Smooth muscle cell (in vitro differentiated cells): ENCODE results near the gene NAV2. TPM values are rescaled to one million over a fixed set of nuclear protein-coding genes. Genes with fewer than 3 reads are reported as not detected.

Source experiments
- DNase-seq: peaks from one replicate; lab custom pipeline; 2025; ENCODE audit not compliant: unreplicated experiment; lab: John Stamatoyannopoulos, UW
- H2AFZ ChIP-seq: fragments of 200-600 bp; sonication (generic); 2 replicates; pipeline ENCODE4 v1.6.0; 2016; ENCODE audit warnings: antibody characterized with exemption, low read depth, mild to moderate bottlenecking
- H3F3A ChIP-seq: fragments of 200-600 bp; sonication (generic); 2 replicates; pipeline ENCODE4 v1.6.0; 2017; ENCODE audit warnings: antibody characterized with exemption, low read depth
- H3K27ac ChIP-seq: fragments of 200-600 bp; sonication (generic); 2 replicates; pipeline ENCODE4 v1.5.1; 2016; ENCODE audit warnings: low read depth, mild to moderate bottlenecking
- H3K27me3 ChIP-seq: fragments of 200-600 bp; sonication (generic); 2 replicates; pipeline ENCODE4 v1.6.1; 2016; ENCODE audit warnings: low read depth, mild to moderate bottlenecking
- H3K36me3 ChIP-seq: fragments of 200-600 bp; sonication (generic); 2 replicates; pipeline ENCODE4 v1.5.1; 2016; ENCODE audit warnings: low read depth
- H3K4me1 ChIP-seq: fragments of 200-600 bp; sonication (generic); 2 replicates; pipeline ENCODE4 v1.5.1; 2016; ENCODE audit warnings: low read depth
- H3K4me2 ChIP-seq: fragments of 200-600 bp; sonication (generic); 2 replicates; pipeline ENCODE4 v1.6.0; 2016; ENCODE audit warnings: mild to moderate bottlenecking
- H3K4me3 ChIP-seq: fragments of 200-600 bp; sonication (generic); 2 replicates; pipeline ENCODE4 v1.5.1; 2016; ENCODE audit warnings: mild to moderate bottlenecking
- H3K79me2 ChIP-seq: fragments of 200-600 bp; sonication (generic); 2 replicates; pipeline ENCODE4 v1.6.0; 2016; ENCODE audit warnings: low read depth, mild to moderate bottlenecking
- H3K9ac ChIP-seq: fragments of 200-600 bp; sonication (generic); 2 replicates; pipeline ENCODE4 v1.6.0; 2016; ENCODE audit warnings: low read depth
- H3K9me3 ChIP-seq: fragments of 200-600 bp; sonication (generic); replicated peaks from 2 replicates; pipeline ENCODE4 v1.5.1; 2016; ENCODE audit warnings: low read depth
- H4K20me1 ChIP-seq: fragments of 200-600 bp; sonication (generic); 2 replicates; pipeline ENCODE4 v1.6.0; 2016; ENCODE audit warnings: low read depth
- WGBS: methylation state at CpG from one replicate; pipeline ENCODE4 v1.1.7; 2016; ENCODE audit warnings: low lambda C conversion rate; 5-methylcytosine and 5-hydroxymethylcytosine counted together
- polyA plus RNA-seq: library from polyadenylated mRNA; unstranded; fragments of >200 nt; fragmentation: Nextera tagmentation; extraction: Ambion mirVana; gene quantifications from 2 replicates; pipeline ENCODE4 v1.2.1, GENCODE V29; 2016
- total RNA-seq: library from RNA; depleted of rRNA; stranded (reverse); fragments of >200 nt; gene quantifications from 2 replicates; pipeline ENCODE4 v1.2.3, GENCODE V29; 2014
- TF ChIP-seq, protein P1 (sequence below): fragments of 200-600 bp; sonication (generic); IDR thresholded peaks from 2 replicates; pipeline ENCODE4 v1.5.1; 2017; ENCODE audit warnings: borderline replicate concordance, mild to moderate bottlenecking, antibody characterized with exemption; ENCODE audit not compliant: insufficient read depth, poor library complexity, severe bottlenecking

NAV2 gene
- total and polyA plus RNA-seq, 2 experiments from 2014 or later = 14.1 to 67.5 TPM

DNA sequence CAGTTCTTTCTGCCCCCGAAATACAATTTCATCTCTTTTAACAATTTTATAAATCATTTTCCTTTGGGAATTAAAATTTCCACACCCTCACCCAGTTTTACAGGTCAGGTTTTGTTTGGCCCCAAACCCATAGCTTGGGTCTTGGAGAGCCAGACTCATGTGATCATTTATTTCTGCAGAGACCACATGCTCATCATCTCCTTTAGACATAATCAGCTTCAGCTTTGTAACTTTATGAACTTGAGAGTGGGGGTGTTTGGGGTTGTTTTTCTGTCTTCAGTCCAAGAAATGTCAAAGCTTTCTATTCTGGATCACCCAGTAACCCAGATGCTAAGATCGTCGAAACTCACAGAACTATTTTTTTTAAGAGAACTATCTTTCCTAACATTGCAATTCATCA, 376.7 kb downstream of the NAV2 start:
- DNase-seq = no peak
- TF ChIP-seq, protein P1, sequence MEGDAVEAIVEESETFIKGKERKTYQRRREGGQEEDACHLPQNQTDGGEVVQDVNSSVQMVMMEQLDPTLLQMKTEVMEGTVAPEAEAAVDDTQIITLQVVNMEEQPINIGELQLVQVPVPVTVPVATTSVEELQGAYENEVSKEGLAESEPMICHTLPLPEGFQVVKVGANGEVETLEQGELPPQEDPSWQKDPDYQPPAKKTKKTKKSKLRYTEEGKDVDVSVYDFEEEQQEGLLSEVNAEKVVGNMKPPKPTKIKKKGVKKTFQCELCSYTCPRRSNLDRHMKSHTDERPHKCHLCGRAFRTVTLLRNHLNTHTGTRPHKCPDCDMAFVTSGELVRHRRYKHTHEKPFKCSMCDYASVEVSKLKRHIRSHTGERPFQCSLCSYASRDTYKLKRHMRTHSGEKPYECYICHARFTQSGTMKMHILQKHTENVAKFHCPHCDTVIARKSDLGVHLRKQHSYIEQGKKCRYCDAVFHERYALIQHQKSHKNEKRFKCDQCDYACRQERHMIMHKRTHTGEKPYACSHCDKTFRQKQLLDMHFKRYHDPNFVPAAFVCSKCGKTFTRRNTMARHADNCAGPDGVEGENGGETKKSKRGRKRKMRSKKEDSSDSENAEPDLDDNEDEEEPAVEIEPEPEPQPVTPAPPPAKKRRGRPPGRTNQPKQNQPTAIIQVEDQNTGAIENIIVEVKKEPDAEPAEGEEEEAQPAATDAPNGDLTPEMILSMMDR = no peak
- Histone ChIP-seq H3K27me3 (no peaks in the 10 kb centered on the region), H3K4me3 (no peak overlapping the region), H3K27ac (peak overlapping the region; percentile 79), H3K9ac (no peak overlapping the region), H3K9me3 (no peaks in the 10 kb centered on the region), H3K79me2 (no peaks in the 10 kb centered on the region), H3F3A (peaks cover 21% of the 10 kb centered on the region), H2AFZ (no peak overlapping the region), H3K4me2 (peak overlapping the region; percentile 21), H4K20me1 (no peaks in the 10 kb centered on the region), H3K4me1 (peaks cover 21% of the 10 kb centered on the region), H3K36me3 (peaks cover 16% of the 10 kb centered on the region)
- 89% methylated on average over 3 of the region's 3 CpGs for WGBS

DNA sequence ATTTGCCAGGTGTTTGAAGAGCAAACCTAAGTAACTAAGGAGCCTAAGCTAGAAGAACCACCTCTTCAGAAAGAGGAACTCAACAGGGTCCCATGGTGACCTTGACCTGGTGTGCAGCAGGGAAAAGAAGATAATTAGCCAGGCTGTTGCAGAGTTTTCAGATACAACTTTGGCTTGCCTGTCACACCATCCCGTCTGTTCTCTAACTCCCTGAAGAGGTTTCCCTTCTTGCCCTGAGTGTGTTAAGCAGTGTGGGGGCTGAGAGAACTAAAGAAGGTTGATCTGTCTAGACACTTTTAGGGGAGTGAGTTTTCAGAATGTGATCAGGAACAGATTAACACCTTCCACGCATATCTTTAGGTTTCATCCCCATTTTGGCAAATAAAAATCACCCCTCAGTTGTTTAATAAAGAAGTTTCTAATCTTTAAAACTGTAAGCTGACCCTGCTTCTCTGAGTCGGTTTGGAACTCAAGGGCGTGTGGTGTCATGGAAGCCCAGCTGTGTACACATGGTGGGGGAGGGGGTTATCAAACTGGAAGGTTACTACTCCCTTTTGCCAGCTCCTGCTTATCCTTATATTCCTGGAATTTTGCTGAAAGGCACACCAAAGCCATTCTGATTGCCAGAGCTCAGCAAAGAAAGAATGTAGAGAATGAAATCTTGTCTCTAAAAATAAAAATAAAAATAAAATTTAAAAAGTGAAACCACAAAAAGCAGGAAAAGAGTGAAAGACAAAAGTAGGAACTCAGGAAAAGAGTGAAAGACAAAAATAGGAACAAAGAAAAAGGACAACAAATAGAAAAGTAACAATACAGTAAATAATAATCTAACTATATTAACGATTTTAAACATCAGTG, 377.4 kb downstream of the NAV2 start:
- no peak overlapping the region for H2AFZ ChIP-seq
- H3F3A ChIP-seq = peaks cover 21% of the 10 kb centered on the region
- peak overlapping the region; percentile 21 for H3K4me2 ChIP-seq
- H3K4me1 ChIP-seq = peaks cover 21% of the 10 kb centered on the region
- 41% methylated on average over 5 of the region's 5 CpGs for WGBS
- no peak for DNase-seq
- H3K27me3 ChIP-seq = no peaks in the 10 kb centered on the region
- H3K9me3 ChIP-seq = no peaks in the 10 kb centered on the region
- H3K4me3 ChIP-seq = no peak overlapping the region
- H4K20me1 ChIP-seq = no peaks in the 10 kb centered on the region
- no peak overlapping the region for H3K9ac ChIP-seq
- peak overlapping the region; percentile 79 for H3K27ac ChIP-seq
- H3K79me2 ChIP-seq = no peaks in the 10 kb centered on the region
- TF ChIP-seq, protein P1 = no peak
- peaks cover 16% of the 10 kb centered on the region for H3K36me3 ChIP-seq

DNA sequence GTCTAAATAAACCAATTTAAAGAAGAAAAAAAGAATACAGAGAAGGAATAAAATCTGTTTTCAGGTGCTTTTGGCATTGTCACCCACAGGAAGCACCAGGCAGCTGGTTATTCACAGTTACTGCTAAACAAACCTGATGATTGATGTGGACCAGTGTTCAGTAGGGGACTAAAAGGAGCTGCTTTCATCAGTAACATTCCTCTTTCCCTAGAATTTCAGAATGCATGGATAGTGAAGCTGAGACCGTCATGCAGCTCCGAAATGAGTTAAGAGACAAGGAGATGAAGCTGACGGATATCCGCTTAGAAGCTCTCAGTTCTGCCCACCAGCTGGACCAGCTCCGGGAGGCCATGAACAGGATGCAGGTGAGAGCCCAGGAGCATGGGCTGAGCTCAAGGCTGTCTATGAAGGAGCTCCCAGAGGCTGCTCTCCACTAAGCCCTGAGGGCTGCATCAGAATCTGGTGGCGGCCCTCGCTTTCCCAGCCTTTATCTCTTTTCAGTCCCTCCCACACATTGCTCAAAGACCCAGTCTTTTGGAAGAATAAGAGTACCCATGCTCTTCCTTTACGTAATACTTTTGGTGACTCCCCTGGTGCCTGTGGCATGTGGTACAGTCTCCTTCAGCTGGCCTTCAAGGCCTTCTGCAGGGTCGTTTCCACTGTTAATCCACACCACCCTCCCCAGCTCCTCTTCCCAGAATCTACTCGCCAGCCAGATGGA, 378.2 kb downstream of the NAV2 start:
- Histone ChIP-seq H4K20me1 (no peaks in the 10 kb centered on the region), H3K4me2 (peak overlapping the region; percentile 21), H3K27me3 (no peaks in the 10 kb centered on the region), H2AFZ (no peak overlapping the region), H3K9ac (no peak overlapping the region), H3K36me3 (peaks cover 12% of the 10 kb centered on the region), H3K4me1 (peaks cover 21% of the 10 kb centered on the region), H3K4me3 (no peak overlapping the region), H3K9me3 (no peaks in the 10 kb centered on the region), H3F3A (peaks cover 28% of the 10 kb centered on the region), H3K79me2 (no peaks in the 10 kb centered on the region), H3K27ac (peak overlapping the region; percentile 79)
- no peak for DNase-seq
- TF ChIP-seq, protein P1 = no peak
- WGBS = 81% methylated on average over 10 of the region's 10 CpGs
